ENCODE data around the gene GLYATL1.

DNA sequence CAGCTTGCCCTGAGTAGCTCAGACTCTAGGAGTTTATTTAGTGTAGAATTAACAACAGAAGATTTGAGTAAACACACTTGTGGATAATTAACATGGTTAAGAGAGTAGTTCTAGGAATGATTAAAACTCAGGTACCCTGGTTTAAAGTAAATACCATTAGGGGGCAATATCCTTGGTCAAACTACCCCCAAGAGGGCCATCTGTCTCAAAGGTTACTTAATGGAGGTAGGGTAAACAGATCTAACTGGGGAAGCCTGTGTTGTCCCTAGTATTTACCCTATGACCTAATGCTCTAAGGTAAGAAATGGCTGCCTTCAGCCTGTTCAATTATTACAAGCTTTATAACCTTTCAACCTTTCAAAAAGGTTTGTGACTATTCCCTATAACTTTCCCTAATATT is 10.6 kb upstream of the GLYATL1 start:
- TF ChIP-seq YY1 (IDR thresholded peaks at IDR 0.05; ENCODE audit: extremely low read depth, insufficient replicate concordance, low read depth, low read length) (no peak), POLR2A (IDR thresholded peaks at IDR 0.05; ENCODE audit: borderline replicate concordance, extremely low read depth, insufficient read depth, insufficient read length) (no peak), RAD21 (IDR thresholded peaks at IDR 0.05; ENCODE audit: low read depth) (no peak), SP1 (IDR thresholded peaks at IDR 0.05; ENCODE audit: low read depth) (no peak), EZH2 (IDR thresholded peaks at IDR 0.05) (no peak)
- TF ChIP-seq, protein P1, sequence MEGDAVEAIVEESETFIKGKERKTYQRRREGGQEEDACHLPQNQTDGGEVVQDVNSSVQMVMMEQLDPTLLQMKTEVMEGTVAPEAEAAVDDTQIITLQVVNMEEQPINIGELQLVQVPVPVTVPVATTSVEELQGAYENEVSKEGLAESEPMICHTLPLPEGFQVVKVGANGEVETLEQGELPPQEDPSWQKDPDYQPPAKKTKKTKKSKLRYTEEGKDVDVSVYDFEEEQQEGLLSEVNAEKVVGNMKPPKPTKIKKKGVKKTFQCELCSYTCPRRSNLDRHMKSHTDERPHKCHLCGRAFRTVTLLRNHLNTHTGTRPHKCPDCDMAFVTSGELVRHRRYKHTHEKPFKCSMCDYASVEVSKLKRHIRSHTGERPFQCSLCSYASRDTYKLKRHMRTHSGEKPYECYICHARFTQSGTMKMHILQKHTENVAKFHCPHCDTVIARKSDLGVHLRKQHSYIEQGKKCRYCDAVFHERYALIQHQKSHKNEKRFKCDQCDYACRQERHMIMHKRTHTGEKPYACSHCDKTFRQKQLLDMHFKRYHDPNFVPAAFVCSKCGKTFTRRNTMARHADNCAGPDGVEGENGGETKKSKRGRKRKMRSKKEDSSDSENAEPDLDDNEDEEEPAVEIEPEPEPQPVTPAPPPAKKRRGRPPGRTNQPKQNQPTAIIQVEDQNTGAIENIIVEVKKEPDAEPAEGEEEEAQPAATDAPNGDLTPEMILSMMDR (IDR thresholded peaks at IDR 0.05 in 2 of 3, conservative IDR thresholded peaks at IDR 0.05 in 1 of 3; ENCODE audit: borderline replicate concordance in 1 of 3, insufficient read depth in 1 of 3, low read depth in 2 of 3, low read length in 2 of 3), result no peak
- TF ChIP-seq, protein P2, sequence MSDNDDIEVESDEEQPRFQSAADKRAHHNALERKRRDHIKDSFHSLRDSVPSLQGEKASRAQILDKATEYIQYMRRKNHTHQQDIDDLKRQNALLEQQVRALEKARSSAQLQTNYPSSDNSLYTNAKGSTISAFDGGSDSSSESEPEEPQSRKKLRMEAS (IDR thresholded peaks at IDR 0.05), result no peak
